ENCODE data around the gene DBH.

DBH gene

GRCh38 chr9:133681658-133682306 is 45.6 kb downstream of the DBH start:
- ATAC-seq (ENCODE audit: insufficient read depth, low read depth): no peak
- Histone ChIP-seq H3K27me3 (ENCODE audit: insufficient read depth, low read length, poor library complexity) (no peaks in the 10 kb centered on the region), H3K27ac (ENCODE audit: low read length) (no peak overlapping the region), H3K79me2 (ENCODE audit: insufficient read depth, low read length) (no peaks in the 10 kb centered on the region), H3K4me2 (ENCODE audit: insufficient read depth, low read length) (no peak overlapping the region), H3K9me3 (ENCODE audit: insufficient read depth, low read length, severe bottlenecking) (no peaks in the 10 kb centered on the region), H3K9ac (ENCODE audit: low read depth, low read length) (no peak overlapping the region), H4K20me1 (ENCODE audit: insufficient read depth, low read length) (no peaks in the 10 kb centered on the region; the same call in 1 of the 2 replicates), H2AFZ (ENCODE audit: low read depth, low read length) (no peak overlapping the region), H3K36me3 (ENCODE audit: insufficient read depth, low read length) (no peaks in the 10 kb centered on the region), H3K4me3 (ENCODE audit: low read depth in 1 of 2, low read length in 2 of 2) (no peak overlapping the region), H3K4me1 (ENCODE audit: insufficient read depth, low read length) (peaks cover 3% of the 10 kb centered on the region)
- TF ChIP-seq CTCF (IDR thresholded peaks at IDR 0.05; ENCODE audit: borderline replicate concordance, extremely low read depth, low read length, poor library complexity, severe bottlenecking) (no peak), EZH2 (IDR thresholded peaks at IDR 0.05; ENCODE audit: borderline replicate concordance, low read depth, low read length, severe bottlenecking) (no peak)
- no peak for DNase-seq

GRCh38 chr9:133682818-133683585 is 46.8 kb downstream of the DBH start:
- ATAC-seq (ENCODE audit: insufficient read depth, low read depth) (peak; percentile 18; the same call in 1 of the 3 replicates), DNase-seq (no peak)
- no peak overlapping the region for H3K4me3 ChIP-seq (ENCODE audit: low read depth in 1 of 2, low read length in 2 of 2)
- no peak overlapping the region for H3K9ac ChIP-seq (ENCODE audit: low read depth, low read length)
- no peaks in the 10 kb centered on the region; the same call in 1 of the 2 replicates for H4K20me1 ChIP-seq (ENCODE audit: insufficient read depth, low read length)
- H3K4me1 ChIP-seq (ENCODE audit: insufficient read depth, low read length): peaks cover 3% of the 10 kb centered on the region
- no peak for TF ChIP-seq EZH2 (IDR thresholded peaks at IDR 0.05; ENCODE audit: borderline replicate concordance, low read depth, low read length, severe bottlenecking)
- no peak for TF ChIP-seq CTCF (IDR thresholded peaks at IDR 0.05; ENCODE audit: borderline replicate concordance, extremely low read depth, low read length, poor library complexity, severe bottlenecking)
- H3K27me3 ChIP-seq (ENCODE audit: insufficient read depth, low read length, poor library complexity): no peaks in the 10 kb centered on the region
- H3K27ac ChIP-seq (ENCODE audit: low read length): no peak overlapping the region
- no peaks in the 10 kb centered on the region for H3K9me3 ChIP-seq (ENCODE audit: insufficient read depth, low read length, severe bottlenecking)
- H3K4me2 ChIP-seq (ENCODE audit: insufficient read depth, low read length): no peak overlapping the region
- H3K36me3 ChIP-seq (ENCODE audit: insufficient read depth, low read length): no peaks in the 10 kb centered on the region
- no peaks in the 10 kb centered on the region for H3K79me2 ChIP-seq (ENCODE audit: insufficient read depth, low read length)
- no peak overlapping the region for H2AFZ ChIP-seq (ENCODE audit: low read depth, low read length)

- H3K4me1 ChIP-seq (ENCODE audit: insufficient read depth, low read length): peaks cover 3% of the 10 kb centered on the region
- TF ChIP-seq CTCF (IDR thresholded peaks at IDR 0.05; ENCODE audit: borderline replicate concordance, extremely low read depth, low read length, poor library complexity, severe bottlenecking): no peak
- no peak for TF ChIP-seq EZH2 (IDR thresholded peaks at IDR 0.05; ENCODE audit: borderline replicate concordance, low read depth, low read length, severe bottlenecking)
- no peak overlapping the region for H3K4me2 ChIP-seq (ENCODE audit: insufficient read depth, low read length)
- DNase-seq (peak; percentile 54), ATAC-seq (ENCODE audit: insufficient read depth, low read depth) (peak; percentile 91)
- H3K9ac ChIP-seq (ENCODE audit: low read depth, low read length): no peak overlapping the region
- H3K27ac ChIP-seq (ENCODE audit: low read length): no peak overlapping the region
- H4K20me1 ChIP-seq (ENCODE audit: insufficient read depth, low read length): no peaks in the 10 kb centered on the region; the same call in 1 of the 2 replicates
- H3K9me3 ChIP-seq (ENCODE audit: insufficient read depth, low read length, severe bottlenecking): no peaks in the 10 kb centered on the region
- H3K27me3 ChIP-seq (ENCODE audit: insufficient read depth, low read length, poor library complexity): no peaks in the 10 kb centered on the region
- no peak overlapping the region for H3K4me3 ChIP-seq (ENCODE audit: low read depth in 1 of 2, low read length in 2 of 2)
- H2AFZ ChIP-seq (ENCODE audit: low read depth, low read length): no peak overlapping the region
- H3K36me3 ChIP-seq (ENCODE audit: insufficient read depth, low read length): no peaks in the 10 kb centered on the region
- no peaks in the 10 kb centered on the region for H3K79me2 ChIP-seq (ENCODE audit: insufficient read depth, low read length)
These were observed 47.5 kb downstream of the DBH start for GRCh38 chr9:133683586-133684120.

All from DND-41 (cell line).